ENCODE results near the gene TMEM240. TPM values are rescaled to one million over a fixed set of nuclear protein-coding genes. Genes with fewer than 3 reads are reported as not detected.
"Not testable (repeated sequence)": the region's sequence is repeated elsewhere in the genome, so short reads cannot be mapped to it uniquely, and the experiment has no call there.

Gene TMEM240
- polyA plus RNA-seq, 4 donors = 4.4 to 9.2 (median 4.9) TPM

DNA sequence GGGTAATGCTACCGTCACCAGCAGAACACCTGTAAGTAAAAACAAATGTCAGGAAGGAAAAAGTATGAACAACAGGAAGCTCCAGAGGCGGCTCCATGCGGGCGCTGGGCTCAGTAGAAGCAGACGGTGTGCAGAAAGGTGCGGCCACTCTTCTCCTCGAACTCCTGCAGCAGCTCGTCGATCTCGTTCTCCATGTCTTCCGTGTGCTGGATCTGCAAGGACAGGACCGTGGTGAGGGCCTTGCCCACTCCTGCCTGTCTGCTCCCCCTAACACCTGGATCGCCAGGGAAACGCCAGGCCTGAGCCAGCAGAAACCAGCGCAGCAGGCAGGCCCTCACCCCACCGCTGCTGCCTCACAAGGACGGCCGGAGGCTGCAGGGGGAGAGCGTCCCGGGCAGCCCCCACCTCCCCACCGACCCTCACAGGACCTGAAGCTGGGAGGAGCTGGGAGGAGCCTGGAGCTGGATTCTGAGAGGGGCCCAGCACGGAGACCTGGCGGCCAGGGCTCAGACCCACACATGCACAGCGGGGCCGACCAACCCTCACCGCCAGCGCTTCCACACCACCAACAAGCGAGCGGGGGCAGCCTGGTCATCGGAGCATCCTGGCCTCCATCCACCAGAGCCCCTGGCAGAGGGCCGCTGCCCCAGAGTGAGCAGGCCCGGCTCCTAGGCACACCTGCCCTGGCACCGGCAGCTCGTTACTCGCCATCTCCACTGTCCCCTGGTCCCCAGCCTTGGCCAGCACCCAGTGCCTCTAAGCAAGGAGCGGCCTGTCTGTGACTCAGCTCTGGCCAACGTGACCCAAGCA lies 1.7 kb upstream of the TMEM240 start:
- DNase-seq (ENCODE audit: low read depth in 4 of 4, low spot score in 3 of 4) = no peak

- DNase-seq (ENCODE audit: low read depth in 4 of 4, low spot score in 3 of 4) = no peak
These were observed 599 bp upstream of the TMEM240 start for GRCh38 chr1:1540818-1541628.

DNA sequence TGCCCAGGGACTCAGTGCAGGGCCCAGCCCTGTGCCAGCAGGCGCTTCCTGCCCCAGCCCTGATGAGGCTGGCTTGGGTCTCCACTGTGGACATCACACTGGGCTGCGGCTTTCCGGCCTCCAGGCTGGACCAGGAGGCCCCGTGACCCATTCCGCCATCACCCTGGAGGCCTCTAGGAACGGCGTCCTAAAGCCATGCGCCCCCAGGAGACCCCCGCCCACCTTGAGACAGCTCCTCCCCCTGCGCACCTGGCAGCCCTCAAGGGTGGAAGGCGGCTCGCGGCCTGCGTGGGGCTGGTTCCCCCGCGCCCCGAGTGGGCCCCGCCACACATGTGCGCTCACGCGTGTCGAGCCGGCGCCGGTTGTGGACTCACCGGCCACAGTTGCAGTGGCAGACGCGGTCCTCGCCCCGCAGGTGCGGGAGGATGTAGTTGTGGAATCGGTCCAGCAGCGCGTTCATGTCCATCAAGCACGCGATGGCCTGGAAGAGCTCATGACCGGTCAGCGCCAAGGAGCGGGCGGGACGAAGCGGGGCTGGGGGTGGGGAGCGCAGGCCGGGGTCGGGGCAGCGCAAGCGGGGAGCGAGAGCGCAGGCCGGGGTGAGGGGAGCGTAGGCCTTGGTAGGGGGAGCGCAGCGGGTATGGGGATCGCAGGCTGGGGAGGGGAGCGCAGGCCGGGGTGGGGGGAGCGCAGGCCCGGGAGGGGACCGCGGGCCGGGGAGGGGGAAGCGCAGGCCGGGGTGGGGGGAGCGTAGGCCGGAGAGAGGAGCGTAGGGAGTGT lies 924 bp downstream of the TMEM240 start:
- DNase-seq (ENCODE audit: low read depth in 4 of 4, low spot score in 3 of 4) = peak in 1 of 4 donors; percentile 20

GRCh38 chr1:1538989-1539309 lies 1.5 kb downstream of the TMEM240 start:
- DNase-seq (ENCODE audit: low read depth in 4 of 4, low spot score in 3 of 4) = no peak

DNA sequence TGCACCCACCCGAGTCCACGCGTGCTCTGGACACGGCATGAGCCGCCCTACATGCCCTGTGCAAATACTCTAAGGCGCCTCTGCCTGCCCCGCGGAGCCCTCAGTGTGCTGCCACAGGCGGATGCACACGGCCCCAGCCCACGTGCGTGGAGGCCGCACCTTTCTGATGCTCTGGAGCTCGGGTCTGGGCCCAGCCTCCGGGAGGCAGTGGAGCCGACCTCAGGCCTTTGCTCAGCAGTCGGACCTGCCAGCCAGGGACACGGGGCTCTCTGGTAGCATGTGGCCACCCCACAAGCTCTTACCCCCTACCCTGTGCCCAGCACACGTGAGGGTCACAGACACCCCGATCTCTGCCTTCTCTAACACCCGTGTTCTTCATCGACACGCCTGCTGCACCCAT lies 2.1 kb downstream of the TMEM240 start:
- DNase-seq (ENCODE audit: low read depth in 4 of 4, low spot score in 3 of 4) = no peak

GRCh38 chr1:1537626-1538250 lies 2.7 kb downstream of the TMEM240 start:
- no peak for DNase-seq (ENCODE audit: low read depth in 4 of 4, low spot score in 3 of 4)

- DNase-seq (ENCODE audit: low read depth in 4 of 4, low spot score in 3 of 4) = no peak
These were observed 3.4 kb downstream of the TMEM240 start for GRCh38 chr1:1536938-1537546.

DNA sequence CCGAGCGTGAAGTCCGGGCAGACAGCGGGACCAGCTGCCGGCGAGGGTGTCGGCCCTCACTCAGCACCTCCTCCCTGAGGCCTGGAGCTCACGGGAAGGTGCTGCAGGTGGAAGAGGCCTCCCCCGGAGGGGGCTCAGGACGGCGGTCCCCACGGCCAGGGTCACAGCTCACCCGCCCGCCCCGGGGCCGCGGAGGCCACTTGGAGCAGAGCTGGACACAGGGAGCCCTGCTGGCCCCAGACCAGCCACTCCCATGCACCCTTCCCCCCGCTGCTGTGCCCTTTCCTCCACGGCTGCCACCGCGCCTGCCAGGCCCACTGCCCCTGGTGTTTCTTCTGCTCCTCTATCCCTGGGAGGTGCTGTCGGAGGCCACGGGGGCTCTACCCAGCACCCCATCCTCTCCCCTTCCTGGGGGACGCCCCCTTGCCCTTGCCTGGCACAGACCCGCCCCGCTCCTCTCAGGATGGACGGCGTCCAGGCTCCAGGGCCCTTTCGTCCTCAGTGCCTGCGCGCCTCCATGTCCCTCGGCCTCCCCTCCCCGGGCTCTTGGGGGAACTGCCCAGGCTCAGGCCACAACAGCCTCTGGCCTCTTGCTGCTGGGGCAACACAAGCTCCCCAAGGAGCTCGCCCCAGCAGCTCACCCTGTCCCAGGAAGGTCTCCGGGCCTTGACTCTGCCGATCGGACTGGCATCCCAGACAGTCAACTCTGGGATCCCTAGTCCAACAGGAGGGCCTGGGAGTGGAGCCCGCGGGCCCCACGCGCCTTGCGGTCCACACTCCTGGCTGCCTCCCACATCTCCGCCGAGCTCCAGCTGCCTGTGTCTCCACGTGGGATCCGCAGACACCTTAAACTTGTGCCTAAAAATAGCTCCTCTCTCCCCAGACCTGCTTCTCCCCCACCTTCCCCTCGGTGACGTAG lies 4.1 kb downstream of the TMEM240 start:
- DNase-seq (ENCODE audit: low read depth in 4 of 4, low spot score in 3 of 4) = no peak

DNA sequence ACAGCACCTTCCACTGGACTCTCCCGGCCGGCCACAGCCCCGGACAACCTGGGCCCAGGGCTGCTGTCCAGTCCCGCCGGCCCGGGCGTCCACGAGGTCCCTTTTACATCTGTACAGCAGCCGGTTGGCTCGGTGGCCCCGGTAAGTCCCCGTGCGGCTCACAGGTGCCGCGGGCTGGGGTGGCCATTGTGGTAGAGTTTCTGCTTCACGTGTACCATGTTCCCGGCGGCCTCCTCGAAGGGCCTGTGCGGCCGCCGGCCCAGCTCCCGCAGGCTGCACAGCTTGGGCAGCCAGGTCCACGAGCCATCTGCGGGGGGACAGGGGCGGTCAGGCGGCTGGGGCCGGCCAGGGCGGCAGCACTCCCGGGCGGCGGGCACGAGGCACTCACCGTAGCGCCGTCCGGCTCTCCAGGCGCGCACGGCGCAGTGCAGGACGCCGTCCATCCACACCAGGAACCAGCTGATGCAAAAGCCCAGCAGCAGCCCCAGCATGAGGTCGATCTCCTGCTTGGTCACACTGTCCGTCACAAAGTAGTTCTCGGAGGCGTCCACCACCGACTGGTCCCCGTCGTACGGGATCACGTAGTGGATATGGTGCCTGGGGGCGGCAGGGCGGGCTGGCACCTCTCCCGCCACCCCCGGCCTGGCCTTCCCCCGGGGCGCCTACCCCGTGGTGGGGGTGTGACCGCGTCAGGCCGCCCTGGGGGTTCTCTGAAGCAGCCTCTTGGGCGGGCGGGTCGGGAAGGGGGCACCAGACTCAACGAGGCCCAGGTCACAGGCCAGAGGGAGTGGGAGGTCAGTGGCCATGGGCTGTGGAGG lies 5.0 kb downstream of the TMEM240 start:
- DNase-seq (ENCODE audit: low read depth in 4 of 4, low spot score in 3 of 4) = no peak

DNA sequence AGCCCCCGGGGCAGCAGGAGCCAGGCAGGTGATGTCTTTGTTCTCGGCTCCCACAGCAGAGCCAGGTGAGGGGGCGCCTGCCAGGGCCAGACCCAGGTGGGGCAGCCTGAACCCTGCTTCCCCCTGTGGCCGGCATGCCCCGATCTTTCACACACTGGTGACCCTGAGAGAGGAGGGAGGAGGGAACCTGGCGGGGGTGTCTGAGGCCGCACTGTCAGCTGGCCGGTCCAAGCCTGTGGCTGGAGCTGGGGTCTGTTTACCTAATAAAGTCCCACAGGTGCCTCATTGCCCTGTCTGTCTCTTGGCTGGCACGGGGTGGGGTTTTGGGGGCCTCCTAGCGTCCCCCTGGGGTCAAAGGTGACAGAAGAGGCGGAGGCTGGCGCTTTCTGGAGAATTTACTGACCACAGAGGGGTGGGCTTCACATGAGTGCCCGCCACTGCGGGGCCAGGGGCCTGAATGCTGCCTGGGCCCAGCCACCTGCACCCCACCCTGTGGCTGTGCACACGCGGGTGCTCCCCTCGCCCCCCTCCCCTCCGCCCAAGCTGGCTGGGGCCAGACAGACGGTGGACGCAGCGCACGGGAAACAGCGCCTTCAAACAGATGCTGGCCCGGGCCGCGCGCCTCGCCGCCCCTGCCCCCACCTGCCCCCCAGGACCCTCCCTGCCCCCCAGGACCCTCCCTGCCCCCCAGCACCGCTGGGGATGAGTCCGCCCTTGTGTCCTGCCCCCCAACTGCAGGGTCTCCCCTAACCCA lies 5.8 kb downstream of the TMEM240 start:
- no peak for DNase-seq (ENCODE audit: low read depth in 4 of 4, low spot score in 3 of 4)

DNA sequence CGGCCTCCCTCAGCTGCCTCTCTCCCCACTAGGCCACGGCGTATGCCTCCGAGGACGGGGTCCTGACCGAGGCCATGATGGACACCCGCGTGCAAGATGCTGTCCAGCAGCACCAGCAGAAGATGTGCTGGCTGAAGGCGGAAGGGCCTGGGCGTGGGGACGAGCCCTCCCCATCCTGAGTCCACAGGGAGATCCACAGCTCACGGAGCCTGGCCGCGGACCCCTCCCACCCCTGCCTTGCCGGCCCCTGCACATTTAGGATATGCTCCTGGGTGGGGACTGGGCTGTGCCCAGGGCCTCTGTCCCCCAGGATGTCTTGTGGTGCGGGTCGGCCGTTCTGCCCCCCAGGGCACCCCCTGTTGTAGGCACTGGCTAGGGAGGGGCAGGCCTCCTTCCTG lies 6.5 kb downstream of the TMEM240 start:
- DNase-seq (ENCODE audit: low read depth in 4 of 4, low spot score in 3 of 4) = not testable (repeated sequence)

GRCh38 chr1:1533176-1533893 lies 7.1 kb downstream of the TMEM240 start:
- DNase-seq (ENCODE audit: low read depth in 4 of 4, low spot score in 3 of 4) = not testable (repeated sequence)

DNA sequence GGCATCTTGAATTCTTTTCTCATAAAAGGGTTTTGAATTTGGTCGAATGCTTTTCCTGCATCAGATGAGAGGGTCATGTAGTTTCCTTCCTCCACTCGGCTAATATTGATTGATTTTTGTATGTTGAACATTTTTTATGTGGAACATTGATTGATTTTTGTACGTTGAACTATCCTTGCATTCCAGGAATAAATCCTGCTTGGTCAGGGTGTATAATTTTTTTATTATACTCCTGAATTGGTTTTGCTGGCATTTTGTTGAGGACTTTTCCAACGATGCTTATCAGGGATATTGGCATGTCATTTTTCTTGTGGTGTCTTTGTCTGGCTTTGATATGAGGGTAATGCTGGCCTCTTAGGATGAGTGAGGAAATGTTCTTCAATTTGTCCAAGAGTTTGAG lies 8.5 kb downstream of the TMEM240 start:
- no peak for DNase-seq (ENCODE audit: low read depth in 4 of 4, low spot score in 3 of 4)

- DNase-seq (ENCODE audit: low read depth in 4 of 4, low spot score in 3 of 4) = no peak
These were observed 10.5 kb downstream of the TMEM240 start for GRCh38 chr1:1529936-1530335.

DNA sequence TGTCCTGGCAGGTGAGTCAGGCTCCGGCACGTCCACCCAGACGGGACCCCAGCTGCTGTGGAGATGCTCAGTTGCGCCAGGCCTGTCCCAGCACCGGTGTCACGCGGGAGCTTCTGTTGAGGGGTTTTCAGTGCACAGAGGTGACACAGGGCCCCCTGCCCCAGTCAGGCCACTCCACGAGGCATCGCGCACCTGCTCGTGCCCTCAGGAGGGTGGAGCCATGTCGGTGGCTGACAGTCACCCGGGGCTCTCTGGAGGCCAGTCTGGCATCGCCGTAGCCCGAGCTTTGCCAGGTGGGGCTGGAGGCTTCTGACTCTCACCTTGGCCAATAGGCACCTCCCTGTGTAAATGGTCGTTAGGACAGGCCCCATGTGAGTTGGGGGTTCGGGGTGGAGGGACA lies 11.1 kb downstream of the TMEM240 start:
- no peak for DNase-seq (ENCODE audit: low read depth in 4 of 4, low spot score in 3 of 4)

GRCh38 chr1:1528301-1529267 lies 11.8 kb downstream of the TMEM240 start:
- no peak for DNase-seq (ENCODE audit: low read depth in 4 of 4, low spot score in 3 of 4)
